ENCODE results near the gene PNCK.
"Not testable (repeated sequence)": the region's sequence is repeated elsewhere in the genome, so short reads cannot be mapped to it uniquely, and the experiment has no call there.

The PNCK gene

DNA sequence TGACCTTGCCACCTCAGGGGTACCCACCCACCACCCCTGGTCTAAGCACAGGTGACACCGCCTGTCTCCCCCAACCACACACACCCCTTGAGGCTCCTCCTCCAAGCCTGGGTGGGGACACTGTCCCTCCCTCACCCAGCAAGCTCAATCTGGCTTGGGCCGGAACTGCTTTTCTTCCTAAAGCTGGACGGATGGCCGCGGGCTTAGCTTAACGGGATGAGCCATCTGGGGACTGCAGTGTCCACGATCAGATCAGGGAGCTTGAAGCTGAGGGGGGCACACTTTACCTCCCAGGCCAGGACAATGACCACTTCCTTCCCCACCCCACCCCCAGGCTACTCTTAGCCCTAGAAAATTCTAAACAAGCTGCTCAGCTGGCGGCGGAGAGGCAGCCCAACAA, 13.1 kb upstream of the PNCK start:
- no peak for DNase-seq (ENCODE audit: low read depth in 2 of 2)

DNA sequence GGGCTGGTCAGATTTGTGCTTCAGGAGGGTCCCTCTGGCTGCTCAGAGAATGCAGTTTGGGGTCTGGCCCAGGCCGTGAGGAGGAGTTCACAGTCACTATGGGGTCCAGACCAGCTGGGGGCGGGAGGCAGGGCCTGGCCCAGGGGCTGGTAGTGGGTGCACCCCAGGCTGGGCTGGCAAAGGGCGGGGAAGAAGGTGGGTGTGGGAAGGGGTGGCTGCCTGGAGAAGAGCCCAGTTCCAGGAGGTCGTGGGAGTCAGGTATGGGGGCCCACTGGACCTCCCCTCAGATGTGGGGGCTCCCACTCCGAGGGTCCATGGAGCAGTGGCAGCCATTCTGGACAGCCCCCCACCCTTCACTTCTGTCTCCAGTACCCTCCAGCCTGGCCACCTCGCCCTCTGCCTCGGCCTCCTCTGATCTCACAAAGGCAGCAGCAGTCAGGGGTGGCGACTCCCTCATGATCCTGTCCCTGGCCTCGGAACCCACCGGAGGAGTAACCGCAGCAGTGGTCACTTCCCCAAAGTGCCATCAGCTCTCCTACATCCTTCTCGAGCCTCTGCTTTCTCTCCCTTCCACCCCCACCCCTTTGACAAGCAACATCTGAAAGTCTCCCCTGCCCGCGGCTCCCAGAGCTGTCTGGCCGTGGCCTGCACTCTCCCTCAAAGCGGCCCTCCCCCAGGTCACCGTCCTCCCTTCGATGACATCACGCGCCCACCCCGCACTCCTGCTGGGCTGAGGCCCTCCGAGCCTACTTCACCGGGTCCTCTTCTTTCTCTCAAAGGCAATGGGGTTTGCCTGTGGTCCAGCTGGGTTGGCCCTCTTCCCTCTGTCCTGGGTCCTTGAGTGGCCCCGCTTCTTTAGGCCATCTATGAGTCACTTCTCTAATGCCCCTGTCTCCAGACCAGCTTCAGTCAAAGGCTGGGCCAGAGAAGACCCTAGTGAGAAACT, 12.4 kb upstream of the PNCK start:
- no peak for DNase-seq (ENCODE audit: low read depth in 2 of 2)

DNA sequence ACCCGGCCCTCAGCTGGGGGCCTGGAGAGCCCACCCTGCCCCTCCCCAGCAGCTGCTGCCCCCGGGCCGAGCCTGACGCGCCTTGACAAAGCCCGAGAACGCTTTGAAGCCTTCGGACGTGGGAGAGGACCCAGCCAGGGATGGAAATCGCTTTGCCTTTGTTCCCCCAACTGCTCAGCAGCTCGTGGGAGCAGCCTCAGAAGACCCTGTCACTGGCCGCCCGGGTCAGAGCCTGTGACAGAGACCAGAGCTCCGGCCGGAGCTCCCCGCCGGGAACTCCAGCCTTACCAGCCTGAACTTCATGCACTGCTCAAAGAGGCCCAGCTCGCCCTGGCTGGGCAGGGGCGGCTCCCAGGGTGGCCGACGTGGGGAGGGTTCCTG, 11.5 kb upstream of the PNCK start:
- DNase-seq (ENCODE audit: low read depth in 2 of 2) = no peak

DNA sequence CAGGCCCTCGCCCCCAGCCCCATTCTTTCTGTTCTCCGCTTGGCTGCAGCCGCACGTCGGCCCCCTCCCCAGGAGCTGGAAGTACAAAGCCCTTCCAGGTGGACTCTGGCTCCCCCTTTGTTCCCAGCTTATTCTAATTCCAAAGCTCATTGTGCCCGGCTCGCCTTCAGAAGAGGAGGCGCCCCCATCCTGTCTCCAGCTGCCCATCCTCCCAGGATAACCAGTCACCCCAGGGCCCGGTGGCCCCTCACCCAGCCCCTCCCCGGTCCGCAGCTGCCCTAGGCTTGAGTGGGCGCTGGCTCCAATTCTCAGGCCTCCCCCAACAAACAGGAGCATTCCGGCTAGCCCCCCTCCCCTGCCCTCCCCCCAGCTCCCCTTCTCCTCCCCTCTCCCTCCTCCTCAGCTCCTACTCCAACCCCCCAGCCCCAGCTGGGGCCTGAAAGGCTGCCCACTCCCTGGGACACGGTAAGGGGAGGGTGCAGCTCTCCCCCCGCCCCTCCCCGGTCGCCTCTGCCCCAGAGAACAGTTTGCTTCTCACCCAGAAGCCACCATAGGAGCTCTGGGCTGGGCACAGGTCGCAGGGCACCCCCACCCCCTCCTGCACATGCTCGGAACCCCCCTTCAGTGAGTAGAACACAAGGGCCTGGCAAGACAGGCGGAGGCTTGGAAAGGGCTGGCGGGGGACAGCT, 11.0 kb upstream of the PNCK start:
- no peak for DNase-seq (ENCODE audit: low read depth in 2 of 2)

DNA sequence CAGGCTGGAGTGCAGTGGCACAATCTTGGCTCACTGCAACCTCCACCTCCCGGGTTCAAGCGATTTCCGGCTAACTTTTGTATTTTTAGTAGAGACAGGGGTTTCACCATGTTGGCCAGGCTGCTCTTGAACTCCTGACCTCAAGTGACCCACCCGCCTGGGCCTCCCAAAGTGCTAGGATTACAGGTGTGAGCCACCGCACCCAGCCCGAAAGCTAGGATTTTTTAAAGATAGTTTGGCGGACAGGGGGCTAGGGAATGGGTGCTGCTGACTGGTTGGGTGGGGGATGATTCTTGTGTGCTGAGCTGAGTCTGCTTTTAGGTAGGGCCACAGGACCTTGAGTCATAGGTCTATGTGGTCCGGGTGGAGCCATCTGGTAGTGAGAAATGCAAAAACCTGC, 9.9 kb upstream of the PNCK start:
- DNase-seq (ENCODE audit: low read depth in 2 of 2) = not testable (repeated sequence)

DNA sequence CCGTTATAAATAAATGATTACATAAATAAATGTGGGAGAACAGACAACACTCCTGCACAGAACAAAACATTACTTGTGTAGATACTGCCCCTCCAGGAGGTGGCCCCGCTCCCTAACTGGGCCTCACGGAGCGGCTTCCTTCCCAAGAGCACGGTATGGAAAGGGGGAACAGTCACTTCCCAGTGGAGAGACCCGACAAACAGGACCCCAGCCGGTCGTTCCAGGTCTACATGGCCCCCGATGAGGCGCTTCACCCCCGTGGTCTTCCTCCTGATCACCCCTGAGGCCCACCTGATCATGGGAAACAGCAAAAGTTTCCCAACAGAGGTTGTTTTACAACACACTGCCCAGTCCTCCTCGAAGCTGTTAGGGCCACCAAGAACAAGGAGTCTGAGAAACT, 7.6 kb upstream of the PNCK start:
- DNase-seq (ENCODE audit: low read depth in 2 of 2) = no peak

DNA sequence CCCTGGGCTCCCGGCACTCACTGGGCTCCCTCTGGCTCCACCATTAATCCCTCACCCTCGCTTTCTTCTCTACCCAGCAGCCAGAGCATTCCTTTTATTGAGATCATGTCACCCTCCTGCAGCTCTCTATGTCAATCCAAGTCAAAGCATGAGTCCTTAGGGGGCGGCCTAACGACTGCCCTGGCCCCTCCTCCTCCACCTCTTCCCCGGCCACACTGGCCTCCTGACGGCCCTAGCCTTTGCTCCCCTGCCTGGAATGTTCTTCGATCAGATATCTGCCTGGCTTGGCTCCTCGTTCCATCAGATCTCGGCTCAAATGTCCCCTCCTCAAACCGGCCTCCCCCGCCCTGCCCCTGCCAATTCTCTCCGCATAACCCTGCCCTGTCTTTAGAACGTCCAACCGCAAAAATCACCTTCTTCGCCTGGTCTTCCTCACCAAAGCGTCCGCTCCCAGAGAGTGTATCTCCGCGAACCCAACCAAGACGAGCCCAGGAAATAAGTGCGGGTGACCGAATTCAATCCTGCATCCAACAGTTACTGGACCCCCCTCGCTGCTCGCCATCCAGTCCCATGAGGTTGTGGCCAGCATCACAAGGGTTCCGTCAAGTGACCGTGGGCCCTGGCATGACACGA, 722 bp upstream of the PNCK start:
- DNase-seq (ENCODE audit: low read depth in 2 of 2) = no peak

DNA sequence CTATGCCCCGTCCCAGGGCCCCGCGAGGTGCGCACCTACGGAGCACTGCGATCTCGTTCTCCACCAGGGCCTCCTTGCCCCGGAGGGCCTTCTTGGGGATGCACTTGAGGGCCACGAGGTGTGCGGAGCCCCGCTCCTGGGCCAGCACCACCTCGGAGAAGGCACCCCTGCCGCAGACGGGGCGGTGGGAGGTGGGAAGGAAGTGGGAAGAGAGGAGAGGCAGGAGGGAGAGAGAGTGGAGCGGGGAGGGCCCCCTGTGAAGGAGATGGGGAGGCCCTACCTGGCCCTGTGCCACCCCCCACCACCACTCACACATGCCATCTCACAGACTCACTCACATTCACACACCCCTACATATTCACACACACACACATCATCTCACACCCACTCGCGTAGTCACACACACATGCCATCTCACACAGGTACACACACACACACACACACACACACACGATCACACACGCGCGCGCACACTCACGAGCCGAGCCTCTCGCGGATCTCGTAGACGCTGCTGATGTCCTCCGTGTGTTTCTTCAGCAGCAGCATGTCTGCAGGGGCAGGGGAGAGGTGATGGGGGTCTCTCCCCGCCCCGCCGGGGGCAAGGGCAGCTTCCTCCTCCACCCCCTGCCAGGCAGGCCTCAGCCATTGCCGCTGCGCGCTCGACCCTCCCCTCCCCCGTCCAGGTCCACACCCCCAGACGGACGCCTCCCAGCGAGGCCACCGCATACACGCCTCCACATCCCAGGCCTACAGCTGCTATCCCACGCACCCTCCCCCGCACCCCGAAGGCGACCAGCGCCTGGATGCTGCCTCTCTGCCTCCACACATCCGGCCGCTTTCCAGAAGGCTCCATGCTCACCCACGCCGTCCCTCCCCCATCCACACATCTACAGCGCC, 834 bp downstream of the PNCK start:
- no peak for DNase-seq (ENCODE audit: low read depth in 2 of 2)

DNA sequence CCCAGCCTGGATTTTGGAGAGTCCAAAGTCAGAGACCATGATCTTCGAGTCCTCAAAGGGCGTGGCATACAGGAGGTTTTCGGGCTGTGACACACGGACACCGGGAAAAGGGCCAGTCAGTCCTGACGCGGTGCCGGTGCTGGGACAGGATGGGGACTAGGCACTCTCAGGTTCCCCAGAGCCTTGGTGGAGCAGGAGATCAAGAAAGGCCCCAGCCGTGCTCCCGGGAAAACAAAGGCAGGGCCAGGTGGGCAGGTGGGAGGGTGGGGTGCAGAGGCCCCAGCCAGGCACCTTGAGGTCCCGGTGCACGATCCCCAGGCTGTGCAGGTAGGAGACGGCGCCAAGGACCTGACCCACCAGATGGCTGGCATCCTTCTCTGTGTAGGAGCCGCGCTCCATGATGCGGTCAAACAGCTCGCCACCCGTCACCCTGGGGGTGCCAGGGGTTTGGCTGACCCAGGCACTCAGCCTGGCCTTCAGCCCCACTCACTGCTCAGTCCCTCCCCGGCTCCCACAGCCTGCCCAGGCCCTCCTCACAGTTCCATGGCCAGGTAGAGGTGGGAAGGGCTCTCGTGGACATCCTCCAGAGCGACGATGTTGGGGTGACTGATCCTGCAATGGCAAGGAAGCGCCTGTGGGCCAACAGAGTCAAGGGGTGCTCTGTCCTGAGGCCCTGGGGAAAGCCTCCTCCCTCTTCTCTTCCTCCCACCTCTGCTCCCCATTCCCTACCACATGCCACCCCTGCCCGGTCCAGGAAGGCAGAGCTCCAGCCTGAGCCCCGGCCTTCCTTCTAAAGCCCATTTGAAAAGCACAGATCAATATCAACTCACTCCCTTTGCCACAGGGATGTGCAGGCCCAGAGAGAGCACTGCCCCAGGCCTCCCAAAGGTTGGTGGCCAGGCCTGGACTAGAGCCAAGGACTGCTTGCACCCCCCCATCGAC, 1.8 kb downstream of the PNCK start:
- DNase-seq (ENCODE audit: low read depth in 2 of 2) = no peak

DNA sequence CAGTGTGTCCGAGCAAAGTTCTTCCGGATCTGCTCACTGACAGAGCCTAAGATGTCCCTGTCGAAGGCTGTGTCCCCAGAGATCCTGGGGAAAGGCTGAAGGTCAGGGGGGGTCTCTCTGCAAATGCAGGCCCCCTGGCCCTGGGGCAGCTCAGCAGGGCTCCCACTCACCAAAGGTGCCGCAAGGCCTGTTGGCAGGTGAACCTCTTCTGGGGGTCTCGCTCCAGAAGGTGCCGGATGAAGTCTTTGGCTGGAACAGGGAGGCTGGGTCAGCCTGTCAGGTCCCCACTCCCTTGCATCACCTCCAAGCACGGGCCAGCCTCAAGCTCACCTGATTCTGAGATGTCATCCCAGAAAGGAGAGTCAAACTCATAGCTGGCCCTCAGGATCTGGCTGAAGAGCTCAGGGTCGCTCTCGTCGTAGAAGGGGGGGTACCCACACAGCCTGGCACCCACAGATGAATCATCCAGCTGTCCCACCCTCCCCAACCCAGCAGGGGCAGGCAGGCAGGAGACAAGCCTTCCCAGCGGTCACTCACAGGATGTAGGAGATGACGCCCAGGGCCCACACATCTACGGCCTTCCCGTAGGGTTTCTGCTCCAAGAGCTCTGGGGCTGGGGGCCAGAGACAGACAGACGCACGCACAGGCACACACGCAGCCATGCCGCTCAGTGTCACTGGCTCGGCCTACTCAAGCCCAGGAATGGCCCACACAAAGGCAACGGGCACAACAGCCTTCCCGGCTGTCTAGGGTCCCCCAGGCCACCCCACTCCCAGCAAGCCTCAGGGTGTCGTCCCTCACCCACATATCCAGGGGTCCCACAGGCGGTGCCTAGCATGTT, 2.6 kb downstream of the PNCK start:
- DNase-seq (ENCODE audit: low read depth in 2 of 2) = no peak

DNA sequence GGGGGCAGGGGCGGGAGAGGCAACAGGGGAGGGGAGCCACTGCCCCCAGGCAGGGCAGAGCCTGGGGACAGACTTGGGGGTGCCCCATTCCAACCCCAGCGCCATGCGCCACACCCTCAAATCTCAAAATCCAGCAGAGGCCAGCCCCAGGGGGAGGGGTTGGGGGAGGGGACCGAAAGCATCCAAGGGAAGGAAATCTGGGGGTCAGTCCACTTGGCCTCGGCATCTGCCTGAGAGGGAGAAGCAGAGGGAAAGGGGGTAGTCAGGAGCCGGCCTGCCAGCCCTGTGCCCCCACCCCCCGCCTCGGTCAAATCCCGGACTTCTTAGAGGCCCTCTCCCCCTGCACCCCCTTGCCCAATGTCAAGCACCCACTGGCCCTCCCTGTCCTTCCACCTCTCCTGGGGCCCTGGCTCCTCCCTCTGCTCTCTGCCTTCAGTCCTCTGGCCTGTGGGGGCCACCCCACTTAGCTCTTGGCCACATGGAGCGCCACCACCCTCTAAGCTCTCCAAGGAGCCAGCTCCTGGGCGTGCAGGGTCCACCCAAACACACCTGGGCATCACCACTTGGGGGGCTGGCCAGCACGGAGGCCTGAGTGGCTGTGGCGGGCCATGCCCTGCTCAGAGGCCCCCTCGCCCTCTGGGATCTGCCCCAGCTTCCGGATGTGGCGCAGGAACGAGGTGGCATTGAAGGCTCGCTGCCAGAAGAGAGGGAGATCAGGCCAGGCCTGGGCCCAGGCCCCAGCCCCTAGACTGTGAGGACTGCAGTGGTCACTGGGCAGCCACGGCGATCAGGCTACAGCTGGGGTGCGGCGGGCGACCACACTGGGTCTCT, 3.5 kb downstream of the PNCK start:
- no peak for DNase-seq (ENCODE audit: low read depth in 2 of 2)

DNA sequence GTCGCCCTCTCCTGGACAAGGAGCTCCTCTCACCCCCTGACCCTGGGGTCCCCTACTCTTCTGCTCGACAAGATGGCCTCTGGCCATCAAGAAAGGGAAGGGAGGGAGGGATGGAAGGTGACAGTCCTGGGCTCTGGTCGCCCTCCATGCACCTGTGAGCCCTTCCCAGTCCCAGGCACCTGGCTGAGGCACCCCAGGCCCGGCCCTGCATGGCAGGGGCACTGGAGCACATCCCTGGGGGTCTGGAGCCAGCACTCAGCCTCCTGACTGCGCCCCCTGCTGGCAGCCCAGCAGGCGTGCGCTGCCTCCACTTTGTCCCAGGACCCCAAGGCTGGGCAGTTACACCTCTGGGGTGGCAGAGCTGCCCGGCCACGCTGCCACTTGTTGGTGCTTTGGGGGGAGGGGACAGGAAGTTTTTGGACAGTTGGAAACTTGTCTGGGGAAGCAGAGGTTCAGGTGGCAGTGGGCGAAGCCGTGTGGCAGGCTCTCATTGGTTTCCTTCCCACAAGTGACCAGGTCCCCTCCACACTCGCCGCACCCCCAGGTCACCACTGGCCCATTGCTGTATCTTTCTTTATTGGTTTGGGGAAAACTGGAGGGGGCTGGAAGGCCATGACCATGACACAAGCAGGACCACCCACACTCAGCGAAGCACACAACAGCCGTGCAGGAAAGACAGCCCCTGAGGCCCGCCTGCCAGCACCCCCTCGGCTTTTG, 4.3 kb downstream of the PNCK start:
- no peak for DNase-seq (ENCODE audit: low read depth in 2 of 2)

DNA sequence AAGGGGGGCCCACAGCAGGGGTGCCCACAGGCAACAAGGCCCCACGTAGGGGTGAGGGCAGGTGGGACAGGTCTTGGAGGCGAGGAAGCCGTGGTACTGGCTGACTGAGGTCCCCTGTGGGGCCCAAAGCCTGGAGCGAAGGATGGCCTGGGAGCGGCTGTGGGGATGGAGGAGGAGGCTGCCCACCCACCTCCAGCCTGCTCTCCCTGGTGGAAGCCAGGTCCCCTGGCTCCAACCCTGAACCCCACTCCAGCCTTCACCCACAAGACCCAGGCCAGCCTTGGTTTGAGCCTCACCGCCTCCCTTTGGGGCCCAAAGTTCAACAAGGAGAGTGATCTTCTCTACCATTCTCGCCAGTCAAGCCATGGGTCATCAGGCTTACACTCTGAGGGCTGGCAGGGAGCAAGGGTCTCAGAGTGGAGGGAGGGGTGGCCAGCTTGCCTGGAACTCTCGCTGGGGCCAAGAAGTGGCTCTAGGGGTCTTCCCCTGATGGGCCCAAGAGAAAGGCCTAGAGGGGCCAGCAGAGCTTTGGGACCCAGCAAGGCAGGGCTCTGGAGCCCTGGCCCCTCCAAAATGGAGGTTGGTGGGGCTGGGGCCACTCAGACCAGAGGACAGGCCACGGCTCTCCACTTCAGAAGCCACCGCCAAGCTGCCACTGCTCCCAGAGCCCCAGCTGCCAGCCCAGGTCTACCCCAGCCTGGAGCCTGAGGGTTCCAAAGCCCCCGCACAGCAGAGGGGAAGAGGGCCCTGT, 5.0 kb downstream of the PNCK start:
- DNase-seq (ENCODE audit: low read depth in 2 of 2) = no peak

DNA sequence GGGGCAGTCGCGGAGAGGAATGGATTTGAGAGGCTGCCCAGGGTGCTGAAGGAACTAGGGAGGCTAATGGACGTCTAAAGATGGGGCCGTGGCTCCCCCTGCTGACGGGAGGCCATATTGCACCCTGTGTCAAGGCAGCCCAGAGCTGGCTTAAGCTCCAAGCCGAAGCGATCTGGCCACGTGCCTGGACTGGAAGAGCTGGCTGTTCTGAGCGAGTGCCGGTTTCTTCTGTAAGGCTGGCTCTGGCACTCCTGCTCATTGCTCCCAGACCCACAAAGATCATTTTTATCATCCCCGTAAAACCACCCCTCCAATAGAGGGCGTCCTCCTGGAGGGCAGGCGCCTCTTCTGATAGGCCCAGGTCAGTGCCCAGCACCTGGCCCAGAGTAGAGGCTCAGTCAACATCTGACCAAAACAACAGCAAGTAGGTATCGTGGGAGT, 5.6 kb downstream of the PNCK start:
- DNase-seq (ENCODE audit: low read depth in 2 of 2) = peak; percentile 37 to 39

DNA sequence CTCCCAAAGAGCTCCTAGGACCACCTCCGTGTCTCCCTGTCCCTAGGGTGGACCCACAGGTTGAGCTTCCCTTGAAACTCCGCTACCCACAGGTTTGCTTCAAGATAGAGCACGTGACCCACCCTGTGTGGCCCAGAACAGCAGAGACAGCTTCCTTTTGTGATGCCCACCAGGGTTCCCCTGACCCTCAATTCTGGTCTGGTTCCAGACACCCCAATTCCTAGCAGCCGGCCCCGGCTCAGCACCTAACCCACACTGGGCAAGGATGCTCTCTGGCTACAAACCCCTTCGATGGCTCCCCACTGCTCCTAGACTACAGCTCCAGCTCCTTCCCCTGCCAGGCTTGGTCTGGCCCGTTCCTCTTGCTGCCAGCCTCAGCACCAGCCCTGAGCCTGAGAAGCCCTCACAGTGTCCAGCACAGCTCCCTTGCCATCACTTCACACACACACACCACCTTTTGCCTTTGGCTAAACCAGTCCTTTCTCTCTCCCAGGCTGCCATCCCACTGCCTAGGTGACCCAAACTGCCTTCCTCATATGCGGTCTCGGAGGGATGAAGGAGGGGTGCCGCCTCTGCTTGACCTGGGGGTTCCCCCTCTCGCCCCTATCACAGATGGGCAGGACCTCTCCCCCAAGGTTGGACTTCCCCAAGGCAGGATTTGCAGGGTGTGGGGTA, 6.2 kb downstream of the PNCK start:
- DNase-seq (ENCODE audit: low read depth in 2 of 2) = no peak

DNA sequence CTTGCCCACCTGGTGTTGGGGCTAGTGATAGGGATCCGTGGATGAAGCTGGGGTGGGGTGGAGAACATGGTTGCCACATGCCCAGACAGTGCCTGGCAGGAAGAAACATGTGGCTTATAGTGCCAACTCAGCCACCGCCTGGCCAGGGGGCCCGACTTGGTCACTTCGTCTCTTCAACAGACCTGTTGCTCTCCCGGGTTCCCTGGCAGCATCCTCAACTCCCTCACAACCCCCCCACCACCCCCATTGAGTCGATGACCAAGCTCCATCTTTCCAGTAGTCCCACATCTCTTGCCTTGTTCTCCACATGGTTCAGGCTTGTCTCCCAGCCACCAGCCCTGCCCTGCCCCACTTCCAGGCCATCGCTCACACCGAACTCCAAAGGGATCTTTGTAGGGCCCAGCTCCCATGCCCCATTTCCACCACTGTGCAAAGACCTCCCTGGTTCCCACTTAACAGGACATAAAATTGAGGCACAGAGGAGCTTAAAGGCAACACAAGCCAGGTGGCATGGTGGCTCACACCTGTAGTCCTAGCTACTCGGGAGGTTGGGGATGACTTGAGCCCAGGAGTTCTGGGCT, 7.8 kb downstream of the PNCK start:
- no peak for DNase-seq (ENCODE audit: low read depth in 2 of 2)
